Panc1 (cell line): ENCODE measurements around the gene GATAD2B. TPM values are rescaled to one million over a fixed set of nuclear protein-coding genes. Genes with fewer than 3 reads are reported as not detected.
"Not testable (repeated sequence)": the region's sequence is repeated elsewhere in the genome, so short reads cannot be mapped to it uniquely, and the experiment has no call there.

Source experiments
- ATAC-seq: fragments of 200-7000 bp; cut with Tn5 transposase; 2 replicates; pipeline ENCODE4 v1.9.1; 2020; ENCODE audit warnings: mild to moderate bottlenecking, moderate library complexity
- BruUV-seq: library from RNA; stranded (reverse); fragments of 400-500 nt; replicated peaks from 2 replicates; lab custom pipeline; 2021; lab: Mats Ljungman, UMichigan
- CTCF ChIA-PET: fragments of 300-600 bp; sonication (Branson Sonifier 250); formaldehyde crosslinking; loops from one replicate; lab custom pipeline; 2022; ENCODE audit warnings: antibody characterized with exemption; lab: Charles Lee
- POLR2A ChIA-PET: fragments of 300-600 bp; sonication (Branson Sonifier 250); formaldehyde crosslinking; loops from one replicate; lab custom pipeline; 2022; ENCODE audit warnings: antibody characterized with exemption; lab: Charles Lee
- DNase-seq: peaks from one replicate; pipeline ENCODE4 v3.0.0-alpha.2; 2010; ENCODE audit warnings: low read depth, low spot score
- H3K27ac ChIP-seq: 2 replicates; pipeline ENCODE4 v1.5.1; 2011; ENCODE audit warnings: mild to moderate bottlenecking, low read length, inconsistent platforms
- H3K27me3 ChIP-seq: fragments of 200-500 bp; sonication (Bioruptor generic); 2 replicates; pipeline ENCODE4 v1.6.0; 2014; ENCODE audit warnings: low read length, inconsistent platforms; ENCODE audit not compliant: control insufficient read depth, insufficient read depth
- H3K36me3 ChIP-seq: fragments of 200-500 bp; sonication (Bioruptor generic); 2 replicates; pipeline ENCODE4 v1.5.1; 2014; ENCODE audit warnings: inconsistent platforms, mild to moderate bottlenecking, low read length, moderate library complexity; ENCODE audit not compliant: control insufficient read depth, insufficient read depth
- H3K4me1 ChIP-seq: 2 replicates; pipeline ENCODE4 v1.5.1; 2011; ENCODE audit warnings: inconsistent platforms, mild to moderate bottlenecking, low read length, moderate library complexity; ENCODE audit not compliant: control insufficient read depth, insufficient read depth
- H3K4me3 ChIP-seq, 2 experiments: 2 replicates each; pipeline ENCODE4 v1.5.1; 2011 to 2012; ENCODE audit warnings: low read depth in 2 of 2, low read length in 2 of 2, mild to moderate bottlenecking in 2 of 2, inconsistent platforms in 1 of 2, moderate library complexity in 1 of 2
- H3K9me3 ChIP-seq: fragments of 200-500 bp; sonication (Bioruptor generic); 2 replicates; pipeline ENCODE4 v1.5.1; 2014; ENCODE audit warnings: low read depth, mild to moderate bottlenecking, inconsistent platforms, low read length, moderate library complexity; ENCODE audit not compliant: control insufficient read depth, insufficient read depth
- CTCF ChIP-seq: fragments of 450-650 bp; IDR thresholded peaks from 2 replicates; pipeline ENCODE4 v1.5.1; 2017; ENCODE audit warnings: mild to moderate bottlenecking
- POLR2AphosphoS5 ChIP-seq: IDR thresholded peaks from 2 replicates; pipeline ENCODE4 v1.6.1; 2012; ENCODE audit warnings: mild to moderate bottlenecking, low read depth, low read length, moderate library complexity
- SIN3A ChIP-seq: IDR thresholded peaks from 2 replicates; pipeline ENCODE4 v1.6.1; 2012; ENCODE audit warnings: low read depth, mild to moderate bottlenecking, low read length, moderate library complexity, borderline replicate concordance; ENCODE audit not compliant: insufficient read depth
- TCF7L2 ChIP-seq: IDR thresholded peaks from 2 replicates; pipeline ENCODE4 v1.6.1; 2011; ENCODE audit warnings: mild to moderate bottlenecking, low read depth, low read length, inconsistent platforms
- in situ Hi-C: cut with HindIII; loops from 2 replicates; pipeline ENCODE4 v1.10.0; 2016; ENCODE audit warnings: low sequenced_read_pairs, low pct_unique_long_range_greater_than_20kb
- intact Hi-C: fragments of 100-400 bp; cut with micrococcal nuclease; formaldehyde crosslinking; loops from one replicate; pipeline ENCODE4 v1.10.0; 2022; ENCODE audit not compliant: unreplicated experiment
- total RNA-seq: library from RNA; stranded (reverse); gene quantifications from one replicate; pipeline ENCODE4 v1.2.1, GENCODE V29; 2021; ENCODE audit not compliant: unreplicated experiment
- TF ChIP-seq, protein P1 (sequence below), 2 experiments: IDR thresholded peaks; 2 replicates each; pipeline ENCODE4 v1.6.1; 2011 to 2012; ENCODE audit warnings: low read depth in 2 of 2, control low read depth in 1 of 2, low read length in 1 of 2, mild to moderate bottlenecking in 1 of 2, moderate library complexity in 1 of 2; ENCODE audit not compliant: insufficient read depth in 1 of 2

GATAD2B gene
- total RNA-seq, 1 experiment from 2014 or later, result 47.2 TPM

GRCh38 chr1:153848805-153849204 lies 74.0 kb downstream of the GATAD2B start:
- POLR2A ChIA-PET, result no interaction called here

GRCh38 chr1:153845158-153845557 lies 77.6 kb downstream of the GATAD2B start:
- H3K9me3 ChIP-seq, result no peaks in the 10 kb centered on the region
- no peaks in the 10 kb centered on the region for H3K36me3 ChIP-seq
- intact Hi-C loops, result no loop called here
- H3K4me3 ChIP-seq, result no peak overlapping the region
- no peaks in the 10 kb centered on the region for H3K4me1 ChIP-seq
- CTCF ChIA-PET, result no interaction called here
- H3K27ac ChIP-seq, result no peak overlapping the region
- in situ Hi-C loops, result no loop called here
- H3K27me3 ChIP-seq, result no peaks in the 10 kb centered on the region
- no peak for TF ChIP-seq SIN3A
- TF ChIP-seq TCF7L2, result no peak
- no peak for TF ChIP-seq CTCF
- no peak for TF ChIP-seq POLR2AphosphoS5
- TF ChIP-seq, protein P1, sequence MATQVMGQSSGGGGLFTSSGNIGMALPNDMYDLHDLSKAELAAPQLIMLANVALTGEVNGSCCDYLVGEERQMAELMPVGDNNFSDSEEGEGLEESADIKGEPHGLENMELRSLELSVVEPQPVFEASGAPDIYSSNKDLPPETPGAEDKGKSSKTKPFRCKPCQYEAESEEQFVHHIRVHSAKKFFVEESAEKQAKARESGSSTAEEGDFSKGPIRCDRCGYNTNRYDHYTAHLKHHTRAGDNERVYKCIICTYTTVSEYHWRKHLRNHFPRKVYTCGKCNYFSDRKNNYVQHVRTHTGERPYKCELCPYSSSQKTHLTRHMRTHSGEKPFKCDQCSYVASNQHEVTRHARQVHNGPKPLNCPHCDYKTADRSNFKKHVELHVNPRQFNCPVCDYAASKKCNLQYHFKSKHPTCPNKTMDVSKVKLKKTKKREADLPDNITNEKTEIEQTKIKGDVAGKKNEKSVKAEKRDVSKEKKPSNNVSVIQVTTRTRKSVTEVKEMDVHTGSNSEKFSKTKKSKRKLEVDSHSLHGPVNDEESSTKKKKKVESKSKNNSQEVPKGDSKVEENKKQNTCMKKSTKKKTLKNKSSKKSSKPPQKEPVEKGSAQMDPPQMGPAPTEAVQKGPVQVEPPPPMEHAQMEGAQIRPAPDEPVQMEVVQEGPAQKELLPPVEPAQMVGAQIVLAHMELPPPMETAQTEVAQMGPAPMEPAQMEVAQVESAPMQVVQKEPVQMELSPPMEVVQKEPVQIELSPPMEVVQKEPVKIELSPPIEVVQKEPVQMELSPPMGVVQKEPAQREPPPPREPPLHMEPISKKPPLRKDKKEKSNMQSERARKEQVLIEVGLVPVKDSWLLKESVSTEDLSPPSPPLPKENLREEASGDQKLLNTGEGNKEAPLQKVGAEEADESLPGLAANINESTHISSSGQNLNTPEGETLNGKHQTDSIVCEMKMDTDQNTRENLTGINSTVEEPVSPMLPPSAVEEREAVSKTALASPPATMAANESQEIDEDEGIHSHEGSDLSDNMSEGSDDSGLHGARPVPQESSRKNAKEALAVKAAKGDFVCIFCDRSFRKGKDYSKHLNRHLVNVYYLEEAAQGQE (IDR thresholded peaks at IDR 0.05; ENCODE audit: insufficient read depth in 1 of 2, low read depth in 2 of 2, low read length in 1 of 2), result no peak
- DNase-seq, result no peak
- POLR2A ChIA-PET, result no interaction called here
- no TSS peak for BruUV-seq
- no peak for ATAC-seq

More at GRCh38 chr1:153848805-153849204, 74.0 kb downstream of the GATAD2B start:
- BruUV-seq, result no TSS peak
- TF ChIP-seq CTCF, result no peak
- no peak for TF ChIP-seq TCF7L2
- TF ChIP-seq, protein P1 (IDR thresholded peaks at IDR 0.05; ENCODE audit: insufficient read depth in 1 of 2, low read depth in 2 of 2, low read length in 1 of 2), result no peak
- no peak for TF ChIP-seq SIN3A
- no peak for TF ChIP-seq POLR2AphosphoS5
- H3K27me3 ChIP-seq, result no peaks in the 10 kb centered on the region
- DNase-seq (no peak), ATAC-seq (no peak)
- H3K4me3 ChIP-seq, result no peak overlapping the region
- no peak overlapping the region for H3K27ac ChIP-seq
- no peaks in the 10 kb centered on the region for H3K9me3 ChIP-seq
- in situ Hi-C loops (no loop called here), intact Hi-C loops (no loop called here)
- no peaks in the 10 kb centered on the region for H3K4me1 ChIP-seq
- CTCF ChIA-PET, result no interaction called here
- H3K36me3 ChIP-seq, result no peaks in the 10 kb centered on the region

DNA sequence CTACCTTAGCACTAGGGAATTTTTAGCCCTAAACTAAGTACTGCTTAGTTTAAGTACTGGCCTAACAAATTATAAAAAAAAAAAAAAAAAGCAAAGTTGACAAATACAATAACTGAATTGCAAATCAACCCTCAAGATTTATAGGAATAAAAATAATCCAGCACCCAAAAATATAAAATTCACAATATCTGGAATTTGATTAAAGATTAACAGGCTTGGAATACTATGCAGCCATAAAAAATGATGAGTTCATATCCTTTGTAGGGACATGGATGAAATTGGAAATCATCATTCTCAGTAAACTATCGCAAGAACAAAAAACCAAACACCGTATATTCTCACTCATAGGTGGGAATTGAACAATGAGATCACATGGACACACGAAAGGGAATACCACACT lies 78.4 kb downstream of the GATAD2B start:
- POLR2A ChIA-PET, H3K27ac ChIP-seq, H3K36me3 ChIP-seq, ATAC-seq, intact Hi-C loops, H3K4me3 ChIP-seq, DNase-seq, H3K27me3 ChIP-seq, H3K9me3 ChIP-seq, in situ Hi-C loops, BruUV-seq, H3K4me1 ChIP-seq, CTCF ChIA-PET: not testable (repeated sequence)
